ENCODE results near the gene TENT4A. TPM values are rescaled to one million over a fixed set of nuclear protein-coding genes. Genes with fewer than 3 reads are reported as not detected.

TENT4A gene
- total and polyA plus RNA-seq, 10 of the 15 experiments (the other 5 are each of a cell fraction or from before 2014, with no cell fraction given): 1.4 to 30.6 (median 12.5) TPM

DNA sequence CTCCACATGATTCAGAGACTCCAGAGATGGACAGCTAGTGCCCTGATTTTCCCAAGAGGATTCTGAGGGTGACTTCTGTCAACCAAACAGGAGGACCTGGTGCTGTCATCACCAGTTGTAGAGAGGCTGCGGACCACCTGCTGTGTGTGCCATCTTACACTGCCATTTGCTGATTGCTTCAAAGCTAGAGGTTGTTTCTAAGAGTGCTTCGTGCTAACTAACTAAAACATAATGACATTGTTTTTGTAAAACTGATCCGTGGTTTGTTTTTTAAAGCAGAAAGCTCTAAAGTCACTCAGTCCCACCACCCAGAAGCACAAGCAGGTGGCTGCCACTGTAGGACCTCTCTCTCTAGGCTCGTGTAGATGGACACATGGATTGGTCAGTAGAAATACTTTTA, 12.2 kb downstream of the TENT4A start:
- no peak for TF ChIP-seq POLR2A (IDR thresholded peaks at IDR 0.05; ENCODE audit: low read depth, low read length)
- TF ChIP-seq TARDBP (IDR thresholded peaks at IDR 0.05; ENCODE audit: borderline replicate concordance): no peak
- TF ChIP-seq, protein P1, sequence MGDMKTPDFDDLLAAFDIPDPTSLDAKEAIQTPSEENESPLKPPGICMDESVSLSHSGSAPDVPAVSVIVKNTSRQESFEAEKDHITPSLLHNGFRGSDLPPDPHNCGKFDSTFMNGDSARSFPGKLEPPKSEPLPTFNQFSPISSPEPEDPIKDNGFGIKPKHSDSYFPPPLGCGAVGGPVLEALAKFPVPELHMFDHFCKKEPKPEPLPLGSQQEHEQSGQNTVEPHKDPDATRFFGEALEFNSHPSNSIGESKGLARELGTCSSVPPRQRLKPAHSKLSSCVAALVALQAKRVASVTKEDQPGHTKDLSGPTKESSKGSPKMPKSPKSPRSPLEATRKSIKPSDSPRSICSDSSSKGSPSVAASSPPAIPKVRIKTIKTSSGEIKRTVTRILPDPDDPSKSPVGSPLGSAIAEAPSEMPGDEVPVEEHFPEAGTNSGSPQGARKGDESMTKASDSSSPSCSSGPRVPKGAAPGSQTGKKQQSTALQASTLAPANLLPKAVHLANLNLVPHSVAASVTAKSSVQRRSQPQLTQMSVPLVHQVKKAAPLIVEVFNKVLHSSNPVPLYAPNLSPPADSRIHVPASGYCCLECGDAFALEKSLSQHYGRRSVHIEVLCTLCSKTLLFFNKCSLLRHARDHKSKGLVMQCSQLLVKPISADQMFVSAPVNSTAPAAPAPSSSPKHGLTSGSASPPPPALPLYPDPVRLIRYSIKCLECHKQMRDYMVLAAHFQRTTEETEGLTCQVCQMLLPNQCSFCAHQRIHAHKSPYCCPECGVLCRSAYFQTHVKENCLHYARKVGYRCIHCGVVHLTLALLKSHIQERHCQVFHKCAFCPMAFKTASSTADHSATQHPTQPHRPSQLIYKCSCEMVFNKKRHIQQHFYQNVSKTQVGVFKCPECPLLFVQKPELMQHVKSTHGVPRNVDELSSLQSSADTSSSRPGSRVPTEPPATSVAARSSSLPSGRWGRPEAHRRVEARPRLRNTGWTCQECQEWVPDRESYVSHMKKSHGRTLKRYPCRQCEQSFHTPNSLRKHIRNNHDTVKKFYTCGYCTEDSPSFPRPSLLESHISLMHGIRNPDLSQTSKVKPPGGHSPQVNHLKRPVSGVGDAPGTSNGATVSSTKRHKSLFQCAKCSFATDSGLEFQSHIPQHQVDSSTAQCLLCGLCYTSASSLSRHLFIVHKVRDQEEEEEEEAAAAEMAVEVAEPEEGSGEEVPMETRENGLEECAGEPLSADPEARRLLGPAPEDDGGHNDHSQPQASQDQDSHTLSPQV (IDR thresholded peaks at IDR 0.05): no peak
- Histone ChIP-seq H3K27me3 (replicated peaks in 1 of 2; ENCODE audit: control insufficient read depth in 2 of 2, insufficient read depth in 2 of 2, low read length in 1 of 2) (no peaks in the 10 kb centered on the region), H3K9me3 (replicated peaks; ENCODE audit: control insufficient read depth, insufficient read depth, low read length) (no peaks in the 10 kb centered on the region), H3K4me2 (ENCODE audit: control insufficient read depth, insufficient read depth) (no peak overlapping the region), H4K20me1 (ENCODE audit: control insufficient read depth, insufficient read depth) (peaks cover 4% of the 10 kb centered on the region; the same call in 1 of the 2 replicates), H3K79me2 (ENCODE audit: control insufficient read depth, insufficient read depth, low read length) (peaks cover 98% of the 10 kb centered on the region), H3K4me3 (no peak overlapping the region), H2AFZ (ENCODE audit: control insufficient read depth, low read depth, low read length) (no peak overlapping the region), H3K4me1 (ENCODE audit: control insufficient read depth, insufficient read depth, low read length) (peaks cover 62% of the 10 kb centered on the region), H3K36me3 (ENCODE audit: control insufficient read depth in 2 of 2, insufficient read depth in 2 of 2, low read length in 1 of 2) (peaks cover 2 to 14% of the 10 kb centered on the region in 2 experiments; a peak in 3 of 4 replicates), H3K9ac (ENCODE audit: control insufficient read depth, insufficient read depth, low read length) (no peak overlapping the region), H3K27ac (ENCODE audit: control insufficient read depth, insufficient read depth) (no peak overlapping the region)
- FAIRE-seq: no peak
- SMC1A ChIA-PET (ENCODE audit: uncharacterized antibody, unreplicated experiment): interaction anchor here (1.6 to 4.5 kb wide), 3 partner anchors 11 to 20 kb away, joined by 4 to 35 read pairs (median 9); no protein-coding TSS in a partner anchor
- POLR2A ChIA-PET: interaction anchor here (0.9 to 4.9 kb wide), 3 partner anchors 12 to 17 kb away, joined by 3 to 26 read pairs (median 3); no protein-coding TSS in a partner anchor
- intact Hi-C loops (cut with micrococcal nuclease; ENCODE audit: unreplicated experiment): no loop called here
- in situ Hi-C loops (cut with MboI): no loop called here
- RAD21 ChIA-PET (ENCODE audit: unreplicated experiment): interaction anchor here (1.2 kb wide), 1 partner anchor 11 kb away, joined by 6 read pairs; no protein-coding TSS in a partner anchor
- ATAC-seq: no peak
- no TSS peak for BruUV-seq (replicated peaks)
- CTCF ChIA-PET: interaction anchor here (1.3 to 1.9 kb wide), 2 partner anchors 17 to 20 kb away, joined by 4 to 6 read pairs; no protein-coding TSS in a partner anchor
- no peak for DNase-seq (ENCODE audit: low read depth, low spot score)
- WGBS (ENCODE audit: insufficient coverage, insufficient replicate concordance, low lambda C conversion rate, missing lambda C conversion rate): 87% methylated on average over 4 of the region's 4 CpGs
